Measurements from ENCODE around the gene UTP14A. TPM values are rescaled to one million over a fixed set of nuclear protein-coding genes. Genes with fewer than 3 reads are reported as not detected.

The UTP14A gene
- polyA plus RNA-seq, 1 experiment: 12.0 TPM

DNA sequence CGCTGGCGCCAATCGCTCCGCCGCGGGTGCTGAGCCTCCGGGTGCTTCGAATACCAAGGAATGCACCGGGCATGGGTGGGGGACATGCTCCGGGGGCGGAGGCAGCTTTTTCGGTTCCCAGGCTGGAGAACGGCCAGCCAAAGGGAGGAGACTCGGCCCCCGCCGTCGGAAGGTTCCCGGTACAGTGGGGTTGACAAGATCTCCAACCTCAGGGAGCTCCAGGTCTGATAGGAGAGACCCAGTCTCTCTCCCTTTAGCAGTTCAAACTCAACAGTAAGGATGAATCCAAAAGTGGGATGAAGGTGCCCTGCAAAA is 47.3 kb downstream of the UTP14A start:
- H3K27me3 ChIP-seq (ENCODE audit: control insufficient read depth, insufficient read depth, low read length): no peaks in the 10 kb centered on the region
- POLR2A ChIA-PET: interaction anchor here (0.6 kb wide), 1 partner anchor 319 kb away, joined by 8 read pairs; no protein-coding TSS in a partner anchor
- no peak overlapping the region for H3K4me3 ChIP-seq (ENCODE audit: low read depth, low read length)
- CTCF ChIA-PET: no interaction called here
- no peaks in the 10 kb centered on the region for H3K36me3 ChIP-seq (ENCODE audit: control insufficient read depth, insufficient read depth, low read length)
- no peak for TF ChIP-seq CTCF (IDR thresholded peaks at IDR 0.05; ENCODE audit: insufficient read depth, low read depth, low read length)
- no peak for DNase-seq (ENCODE audit: low read depth)

- ChIA-PET CTCF (no interaction called here), POLR2A (no interaction called here)
- Histone ChIP-seq H3K4me3 (ENCODE audit: low read depth, low read length) (no peak overlapping the region), H3K27me3 (ENCODE audit: control insufficient read depth, insufficient read depth, low read length) (no peaks in the 10 kb centered on the region), H3K36me3 (ENCODE audit: control insufficient read depth, insufficient read depth, low read length) (no peaks in the 10 kb centered on the region)
- no peak for TF ChIP-seq CTCF (IDR thresholded peaks at IDR 0.05; ENCODE audit: insufficient read depth, low read depth, low read length)
- no peak for DNase-seq (ENCODE audit: low read depth)
These were observed 47.9 kb downstream of the UTP14A start for GRCh38 chrX:129953881-129954280.

- Histone ChIP-seq H3K4me3 (ENCODE audit: low read depth, low read length) (no peak overlapping the region), H3K36me3 (ENCODE audit: control insufficient read depth, insufficient read depth, low read length) (no peaks in the 10 kb centered on the region), H3K27me3 (ENCODE audit: control insufficient read depth, insufficient read depth, low read length) (no peaks in the 10 kb centered on the region)
- ChIA-PET POLR2A (no interaction called here), CTCF (interaction anchor here (0.6 kb wide), 1 partner anchor 241 kb away, joined by 3 read pairs; no protein-coding TSS in a partner anchor)
- no peak for TF ChIP-seq CTCF (IDR thresholded peaks at IDR 0.05; ENCODE audit: insufficient read depth, low read depth, low read length)
- DNase-seq (ENCODE audit: low read depth): no peak
These were observed 48.8 kb downstream of the UTP14A start for GRCh38 chrX:129954804-129955203.

GRCh38 chrX:129955682-129956081 is 49.7 kb downstream of the UTP14A start:
- no peak for DNase-seq (ENCODE audit: low read depth)
- ChIA-PET POLR2A (no interaction called here), CTCF (no interaction called here)
- TF ChIP-seq CTCF (IDR thresholded peaks at IDR 0.05; ENCODE audit: insufficient read depth, low read depth, low read length): no peak
- no peak overlapping the region for H3K4me3 ChIP-seq (ENCODE audit: low read depth, low read length)
- no peaks in the 10 kb centered on the region for H3K36me3 ChIP-seq (ENCODE audit: control insufficient read depth, insufficient read depth, low read length)
- no peaks in the 10 kb centered on the region for H3K27me3 ChIP-seq (ENCODE audit: control insufficient read depth, insufficient read depth, low read length)

GRCh38 chrX:129956145-129956544 is 50.2 kb downstream of the UTP14A start:
- H3K36me3 ChIP-seq (ENCODE audit: control insufficient read depth, insufficient read depth, low read length): no peaks in the 10 kb centered on the region
- DNase-seq (ENCODE audit: low read depth): no peak
- no peak for TF ChIP-seq CTCF (IDR thresholded peaks at IDR 0.05; ENCODE audit: insufficient read depth, low read depth, low read length)
- H3K4me3 ChIP-seq (ENCODE audit: low read depth, low read length): no peak overlapping the region
- H3K27me3 ChIP-seq (ENCODE audit: control insufficient read depth, insufficient read depth, low read length): no peaks in the 10 kb centered on the region
- ChIA-PET CTCF (no interaction called here), POLR2A (no interaction called here)
